AG20443 (cell line): ENCODE results near the gene DSCAML1.

Experiments
- DNase-seq: peaks from one replicate; pipeline ENCODE4 v3.0.0; 2012; ENCODE audit warnings: low spot score, mixed read lengths

The DSCAML1 gene, protein sequence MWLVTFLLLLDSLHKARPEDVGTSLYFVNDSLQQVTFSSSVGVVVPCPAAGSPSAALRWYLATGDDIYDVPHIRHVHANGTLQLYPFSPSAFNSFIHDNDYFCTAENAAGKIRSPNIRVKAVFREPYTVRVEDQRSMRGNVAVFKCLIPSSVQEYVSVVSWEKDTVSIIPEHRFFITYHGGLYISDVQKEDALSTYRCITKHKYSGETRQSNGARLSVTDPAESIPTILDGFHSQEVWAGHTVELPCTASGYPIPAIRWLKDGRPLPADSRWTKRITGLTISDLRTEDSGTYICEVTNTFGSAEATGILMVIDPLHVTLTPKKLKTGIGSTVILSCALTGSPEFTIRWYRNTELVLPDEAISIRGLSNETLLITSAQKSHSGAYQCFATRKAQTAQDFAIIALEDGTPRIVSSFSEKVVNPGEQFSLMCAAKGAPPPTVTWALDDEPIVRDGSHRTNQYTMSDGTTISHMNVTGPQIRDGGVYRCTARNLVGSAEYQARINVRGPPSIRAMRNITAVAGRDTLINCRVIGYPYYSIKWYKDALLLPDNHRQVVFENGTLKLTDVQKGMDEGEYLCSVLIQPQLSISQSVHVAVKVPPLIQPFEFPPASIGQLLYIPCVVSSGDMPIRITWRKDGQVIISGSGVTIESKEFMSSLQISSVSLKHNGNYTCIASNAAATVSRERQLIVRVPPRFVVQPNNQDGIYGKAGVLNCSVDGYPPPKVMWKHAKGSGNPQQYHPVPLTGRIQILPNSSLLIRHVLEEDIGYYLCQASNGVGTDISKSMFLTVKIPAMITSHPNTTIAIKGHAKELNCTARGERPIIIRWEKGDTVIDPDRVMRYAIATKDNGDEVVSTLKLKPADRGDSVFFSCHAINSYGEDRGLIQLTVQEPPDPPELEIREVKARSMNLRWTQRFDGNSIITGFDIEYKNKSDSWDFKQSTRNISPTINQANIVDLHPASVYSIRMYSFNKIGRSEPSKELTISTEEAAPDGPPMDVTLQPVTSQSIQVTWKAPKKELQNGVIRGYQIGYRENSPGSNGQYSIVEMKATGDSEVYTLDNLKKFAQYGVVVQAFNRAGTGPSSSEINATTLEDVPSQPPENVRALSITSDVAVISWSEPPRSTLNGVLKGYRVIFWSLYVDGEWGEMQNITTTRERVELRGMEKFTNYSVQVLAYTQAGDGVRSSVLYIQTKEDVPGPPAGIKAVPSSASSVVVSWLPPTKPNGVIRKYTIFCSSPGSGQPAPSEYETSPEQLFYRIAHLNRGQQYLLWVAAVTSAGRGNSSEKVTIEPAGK (N-terminal part only)

GRCh38 chr11:117796872-117797529, at the start of gene DSCAML1:
DSCAML1 (minus strand) TSS chr11:117797216; CDS start chr11:117797079, 137 bp downstream.
- peak; percentile 62 for DNase-seq

- peak; percentile 76 for DNase-seq
Measured at GRCh38 chr11:117843666-117844484, 46.9 kb upstream of the DSCAML1 start.

DNA sequence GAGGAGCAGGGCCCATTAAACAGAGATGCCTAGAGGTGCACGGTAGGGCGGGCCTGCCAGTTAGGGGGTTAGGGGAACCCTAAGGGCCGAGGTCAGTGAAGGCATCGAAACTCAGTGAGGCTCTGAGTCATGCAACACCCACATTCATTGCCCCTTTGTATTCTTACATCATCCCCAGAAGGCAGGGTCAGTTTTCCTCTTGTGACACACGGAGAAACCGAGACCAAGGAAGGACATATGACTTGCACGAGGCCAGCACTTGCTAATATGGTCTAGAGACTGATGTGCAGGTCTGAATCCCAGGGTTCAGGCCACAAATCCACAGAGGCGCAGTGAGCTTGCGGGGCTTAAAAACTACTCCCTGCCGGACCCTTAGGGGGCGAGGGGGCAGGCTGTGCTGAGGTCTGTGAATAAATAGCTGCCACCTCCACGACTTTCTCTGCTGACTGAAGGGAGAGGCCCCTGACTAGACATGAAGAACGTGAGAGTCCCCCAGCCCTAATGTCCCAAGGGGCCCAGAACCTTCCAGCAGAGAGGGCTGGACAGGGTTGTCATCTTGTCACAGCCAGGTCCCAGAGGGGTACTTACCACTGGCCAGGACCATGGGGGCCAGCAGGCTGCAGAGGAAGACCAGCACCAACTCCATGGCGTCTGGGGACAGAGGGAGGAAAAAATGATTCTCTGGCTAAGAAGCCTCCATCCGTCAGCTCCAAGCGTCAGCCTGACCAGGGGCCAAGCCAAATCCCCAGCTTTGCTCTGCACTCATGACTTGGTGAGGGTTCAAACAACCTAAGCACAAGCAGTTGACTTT, 45.3 kb upstream of the DSCAML1 start:
- no peak for DNase-seq

- no peak for DNase-seq
Measured at GRCh38 chr11:117841551-117842031, 44.6 kb upstream of the DSCAML1 start.

GRCh38 chr11:117840881-117841550, 44.0 kb upstream of the DSCAML1 start:
- DNase-seq = no peak

DNA sequence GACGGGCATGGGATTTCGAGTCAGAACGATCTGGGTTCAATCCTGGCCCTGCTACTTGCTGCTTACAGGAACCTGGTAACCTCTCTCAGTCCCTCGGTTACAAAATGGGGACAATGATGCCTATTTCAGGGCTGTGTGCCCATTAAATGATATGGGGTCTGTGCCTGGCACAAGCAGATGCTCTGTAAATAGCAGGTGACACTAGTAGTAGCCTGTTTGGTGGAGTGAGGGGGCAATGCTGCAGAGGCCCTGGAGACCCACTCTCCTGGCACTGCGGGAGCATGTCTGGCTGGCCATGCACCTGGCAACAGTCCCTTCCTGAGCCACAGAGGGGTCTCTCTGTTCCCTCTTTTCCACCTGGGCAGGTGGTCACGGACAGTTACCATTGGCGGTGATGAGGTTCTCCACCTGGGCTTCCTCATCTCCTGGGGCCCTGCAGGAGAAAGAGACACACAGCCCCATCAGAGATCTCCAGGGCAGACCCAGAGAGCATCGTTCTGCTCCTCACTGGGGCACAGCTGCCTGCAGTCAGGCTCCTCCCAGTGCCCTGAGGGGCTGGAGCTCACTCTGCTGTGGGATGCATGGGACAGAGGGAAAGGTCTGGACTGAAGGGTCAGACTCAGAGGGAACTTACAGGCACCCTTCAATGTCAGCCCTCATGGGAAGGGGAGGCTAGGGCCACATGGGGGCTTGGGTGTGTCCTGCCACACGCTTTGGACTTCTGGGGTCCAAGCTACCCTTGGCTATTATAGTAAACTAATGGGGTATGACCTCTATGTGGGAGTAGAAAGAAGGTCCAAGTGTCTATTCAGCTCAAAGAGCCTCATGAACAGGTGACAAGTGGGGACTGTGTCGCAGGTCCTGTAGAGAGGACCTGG, 43.2 kb upstream of the DSCAML1 start:
- DNase-seq = no peak

- no peak for DNase-seq
Measured at GRCh38 chr11:117839380-117839881, 42.4 kb upstream of the DSCAML1 start.

DNA sequence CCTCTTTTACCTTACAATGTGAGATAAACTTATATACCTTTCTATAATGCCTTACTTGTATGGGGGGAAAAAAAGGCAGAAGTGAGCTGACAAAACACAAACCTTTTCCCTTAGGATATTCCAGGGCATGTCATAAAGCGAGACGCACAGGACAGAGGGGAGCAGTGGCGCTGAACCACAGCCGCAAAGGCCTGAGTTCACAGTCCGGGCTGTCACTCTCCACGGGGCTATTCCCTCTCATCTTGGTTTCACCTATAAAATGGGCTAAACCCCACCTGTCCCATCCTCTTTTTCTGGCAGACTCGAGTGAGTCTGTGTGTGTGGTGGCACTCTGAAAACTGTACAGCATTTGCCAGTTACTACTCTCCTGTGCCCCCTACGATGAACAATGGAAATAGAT, 41.9 kb upstream of the DSCAML1 start:
- no peak for DNase-seq

DNA sequence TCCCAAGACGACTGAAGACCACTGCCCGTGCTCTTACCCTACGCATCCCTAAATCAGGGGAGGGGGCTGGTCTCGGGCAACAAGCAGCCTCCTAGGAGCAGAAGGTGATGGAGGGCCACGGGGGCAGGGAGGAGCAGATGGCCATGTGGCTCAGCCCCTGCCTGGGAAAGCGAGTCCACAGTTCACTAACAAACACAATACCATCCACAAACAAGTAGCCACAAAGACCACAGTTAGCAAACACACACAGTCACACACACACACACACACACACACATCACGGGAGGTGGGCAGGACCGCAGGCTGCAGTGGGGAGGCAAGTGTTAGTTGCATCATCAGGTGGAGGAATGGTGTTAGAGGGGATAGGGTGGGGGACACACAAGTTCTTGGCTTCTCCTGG, 40.8 kb upstream of the DSCAML1 start:
- no peak for DNase-seq

- no peak for DNase-seq
Measured at GRCh38 chr11:117837070-117837776, 40.2 kb upstream of the DSCAML1 start.

DNA sequence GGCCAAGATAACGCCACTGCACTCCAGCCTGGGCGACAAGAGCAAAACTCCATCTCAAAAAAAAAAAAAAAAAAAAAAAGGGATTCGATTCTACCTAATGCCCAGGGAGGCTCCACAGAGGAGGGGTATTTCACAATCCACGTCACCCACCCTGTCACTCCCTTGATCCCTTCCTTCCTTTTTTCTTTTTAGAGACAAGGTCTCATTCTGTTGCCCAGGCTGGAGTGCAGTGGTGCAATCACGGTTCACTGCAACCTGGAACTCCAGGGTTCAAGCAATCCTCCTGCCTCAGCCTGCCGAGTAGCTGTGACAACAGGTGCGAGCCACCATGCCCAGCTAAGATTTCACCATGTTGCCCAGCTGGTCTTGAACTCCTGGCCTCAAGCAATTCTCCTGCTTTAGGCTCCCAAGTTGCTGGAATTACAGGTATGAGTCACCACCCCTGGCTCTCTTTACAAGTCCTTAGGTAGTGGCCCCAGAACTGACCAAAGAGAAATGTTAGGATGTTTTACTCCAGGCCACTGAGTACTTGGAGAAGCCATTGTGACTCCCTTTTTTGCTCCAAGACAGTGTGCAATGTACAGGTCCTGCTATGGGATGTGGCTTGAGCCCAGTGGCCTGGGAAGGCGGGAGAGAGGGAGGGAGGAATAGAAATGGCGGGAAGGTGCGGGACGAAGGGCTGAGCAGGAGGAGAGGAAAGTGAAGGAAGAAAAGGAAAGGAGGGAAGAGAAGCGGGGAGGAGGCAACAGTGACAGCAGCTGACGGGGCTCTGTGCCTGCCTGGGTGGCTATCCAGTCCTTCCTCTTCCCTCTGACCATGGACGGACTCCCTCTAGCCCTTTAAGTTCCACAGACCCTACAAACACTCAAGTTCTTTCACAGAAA, 39.3 kb upstream of the DSCAML1 start:
- no peak for DNase-seq

GRCh38 chr11:117835576-117835975, 38.6 kb upstream of the DSCAML1 start:
- no peak for DNase-seq

- no peak for DNase-seq
Measured at GRCh38 chr11:117834838-117835443, 37.9 kb upstream of the DSCAML1 start.

- no peak for DNase-seq
Measured at GRCh38 chr11:117834068-117834810, 37.2 kb upstream of the DSCAML1 start.

DNA sequence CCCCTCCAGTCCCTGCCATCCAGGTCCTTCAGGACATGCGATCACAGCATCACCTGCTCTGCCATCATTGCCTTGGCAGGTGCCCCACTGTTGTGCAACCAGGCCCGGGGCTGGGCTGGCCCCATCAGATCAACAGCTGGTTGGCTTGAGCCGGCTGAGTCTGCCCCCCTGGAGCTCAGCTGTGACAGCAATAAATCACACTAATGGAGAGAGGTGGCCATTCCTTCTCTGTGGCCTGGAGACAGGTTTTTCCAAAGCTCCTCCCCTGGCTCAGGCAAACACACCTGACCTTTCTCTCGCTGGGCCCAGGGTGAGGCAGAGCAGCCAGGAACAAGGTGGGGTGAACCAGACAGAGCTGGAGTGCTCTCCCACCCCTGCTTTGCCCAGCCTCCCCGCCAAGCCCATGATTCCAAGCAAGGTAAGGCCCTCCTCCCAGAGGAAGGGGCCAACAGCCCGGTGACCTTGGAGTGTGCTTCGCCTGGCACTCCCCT, 36.4 kb upstream of the DSCAML1 start:
- DNase-seq = no peak
